SK-N-SH (cell line): ENCODE measurements around the gene NAP1L1. TPM values are rescaled to one million over a fixed set of nuclear protein-coding genes. Genes with fewer than 3 reads are reported as not detected.

Experiments used
- CTCF ChIA-PET: fragments of 300-600, 350-600 bp; formaldehyde crosslinking; extraction: SDS; loops from one replicate; lab custom pipeline; 2021; lab: Yijun Ruan, JAX
- POLR2A ChIA-PET: fragments of 350-600 bp; sonication (Branson Sonifier 250); formaldehyde crosslinking; extraction: SDS; loops from one replicate; lab custom pipeline; 2020; ENCODE audit warnings: antibody characterized with exemption, inconsistent platforms; lab: Yijun Ruan, JAX
- DNase-seq: peaks from one replicate; pipeline ENCODE4 v3.0.0; 2012
- H2AFZ ChIP-seq: fragments of 200-600 bp; sonication (generic); 2 replicates; pipeline ENCODE4 v1.8.1; 2016; ENCODE audit warnings: antibody characterized with exemption, mild to moderate bottlenecking, low read depth
- H3F3A ChIP-seq: fragments of 200-600 bp; sonication (generic); replicated peaks from 2 replicates; pipeline ENCODE3; 2016; ENCODE audit warnings: antibody characterized with exemption, mild to moderate bottlenecking; ENCODE audit not compliant: insufficient read depth
- H3K27ac ChIP-seq, 2 experiments: fragments of 200-500 bp in 1 of 2; fragments of 200-600 bp in 1 of 2; sonication (Bioruptor generic) in 1 of 2; sonication (generic), shearing (Covaris generic) in 1 of 2; 2 replicates each; pipeline versions ENCODE4 v1.5.1 to v1.6.1; 2014 to 2016; ENCODE audit warnings: low read depth in 2 of 2, inconsistent platforms in 1 of 2, low read length in 1 of 2, mild to moderate bottlenecking in 1 of 2, mixed read lengths in 1 of 2
- H3K27me3 ChIP-seq: fragments of 200-600 bp; sonication (generic), shearing (Covaris generic); 2 replicates; pipeline ENCODE4 v1.6.1; 2016; ENCODE audit warnings: mixed run types; ENCODE audit not compliant: insufficient read depth
- H3K36me3 ChIP-seq, 2 experiments: fragments of 200-500 bp in 1 of 2; fragments of 200-600 bp in 1 of 2; sonication (Bioruptor generic) in 1 of 2; sonication (generic) in 1 of 2; replicated peaks in 1 of 2; 2 replicates each; pipeline versions ENCODE3 to v1.5.1; 2014 to 2016; ENCODE audit warnings: low read length in 1 of 2, mild to moderate bottlenecking in 1 of 2; ENCODE audit not compliant: insufficient read depth in 2 of 2, control insufficient read depth in 1 of 2
- H3K4me1 ChIP-seq, 2 experiments: fragments of 200-500 bp in 1 of 2; fragments of 200-600 bp in 1 of 2; sonication (Bioruptor generic) in 1 of 2; sonication (generic), shearing (Covaris generic) in 1 of 2; 2 replicates each; pipeline versions ENCODE4 v1.5.1 to v1.6.1; 2014 to 2016; ENCODE audit warnings: low read depth in 1 of 2, low read length in 1 of 2, mixed run types in 1 of 2; ENCODE audit not compliant: insufficient read depth in 2 of 2, control insufficient read depth in 1 of 2
- H3K4me2 ChIP-seq: fragments of 200-600 bp; sonication (generic), shearing (Covaris generic); 2 replicates; pipeline ENCODE4 v1.6.1; 2017; ENCODE audit warnings: mixed run types
- H3K4me3 ChIP-seq, 2 experiments: fragments of 200-500 bp in 1 of 2; fragments of 200-600 bp in 1 of 2; sonication (Bioruptor generic) in 1 of 2; sonication (generic), shearing (Covaris generic) in 1 of 2; 2 replicates each; pipeline versions ENCODE4 v1.5.1 to v1.8.1; 2014 to 2016; ENCODE audit warnings: low read depth in 2 of 2, inconsistent platforms in 1 of 2, low read length in 1 of 2, mild to moderate bottlenecking in 1 of 2, mixed read lengths in 1 of 2, moderate library complexity in 1 of 2
- H3K79me2 ChIP-seq: fragments of 200-600 bp; sonication (generic); 2 replicates; pipeline ENCODE4 v1.8.1; 2017; ENCODE audit warnings: mild to moderate bottlenecking; ENCODE audit not compliant: insufficient read depth
- H3K9ac ChIP-seq: fragments of 200-600 bp; sonication (generic); 2 replicates; pipeline ENCODE4 v1.6.1; 2017; ENCODE audit warnings: mixed run types
- H3K9me2 ChIP-seq: fragments of 200-600 bp; sonication (generic); 2 replicates; pipeline ENCODE4 v1.6.1; 2017; ENCODE audit warnings: mixed run types
- H3K9me3 ChIP-seq: fragments of 200-600 bp; sonication (generic); 2 replicates; pipeline ENCODE4 v1.6.1; 2017; ENCODE audit warnings: mixed run types, mild to moderate bottlenecking, moderate library complexity
- H4K20me1 ChIP-seq: fragments of 200-600 bp; sonication (generic); 2 replicates; pipeline ENCODE4 v1.6.1; 2017; ENCODE audit warnings: mild to moderate bottlenecking, mixed run types; ENCODE audit not compliant: insufficient read depth
- JUND ChIP-seq: IDR thresholded peaks from 2 replicates; pipeline ENCODE4 v1.4.0; 2012
- NFIC ChIP-seq: IDR thresholded peaks from 2 replicates; pipeline ENCODE4 v1.4.0; 2012; ENCODE audit warnings: borderline replicate concordance
- NRF1 ChIP-seq: IDR thresholded peaks from 2 replicates; pipeline ENCODE4 v1.6.1; 2012; ENCODE audit warnings: low read depth, mild to moderate bottlenecking, low read length
- PBX3 ChIP-seq: IDR thresholded peaks from 2 replicates; pipeline ENCODE4; 2012
- RAD21 ChIP-seq: IDR thresholded peaks from 2 replicates; pipeline ENCODE4 v1.6.1; 2012; ENCODE audit warnings: mild to moderate bottlenecking, low read length
- REST ChIP-seq: IDR thresholded peaks from 2 replicates; pipeline ENCODE4 v1.6.1; 2012; ENCODE audit warnings: mild to moderate bottlenecking, low read depth, low read length, moderate library complexity
- RXRA ChIP-seq: IDR thresholded peaks from 2 replicates; pipeline ENCODE4 v1.4.0; 2012; ENCODE audit warnings: low read depth, mild to moderate bottlenecking, borderline replicate concordance
- SIN3A ChIP-seq: IDR thresholded peaks from 2 replicates; pipeline ENCODE4 v1.6.1; 2012; ENCODE audit warnings: low read depth, mild to moderate bottlenecking, low read length, moderate library complexity, borderline replicate concordance
- TAF1 ChIP-seq: IDR thresholded peaks from 2 replicates; pipeline ENCODE4 v1.6.1; 2012; ENCODE audit warnings: low read depth, mild to moderate bottlenecking, low read length, moderate library complexity, borderline replicate concordance
- TEAD4 ChIP-seq: IDR thresholded peaks from 2 replicates; pipeline ENCODE4 v1.4.0; 2012; ENCODE audit warnings: mild to moderate bottlenecking, borderline replicate concordance; ENCODE audit not compliant: insufficient read depth
- USF2 ChIP-seq: fragments of 150-350 bp; IDR thresholded peaks from 2 replicates; pipeline ENCODE4 v1.6.1; 2017; ENCODE audit warnings: antibody characterized with exemption, low read length, low read depth, borderline replicate concordance
- YY1 ChIP-seq: IDR thresholded peaks from 2 replicates; pipeline ENCODE4 v1.4.0; 2012; ENCODE audit warnings: low read depth, mild to moderate bottlenecking
- ZBTB33 ChIP-seq: IDR thresholded peaks from 2 replicates; pipeline ENCODE4 v1.4.0; 2012; ENCODE audit warnings: low read depth, borderline replicate concordance
- WGBS: methylation state at CpG from one replicate; pipeline ENCODE4 v1.1.6; 2017; ENCODE audit warnings: low lambda C conversion rate; 5-methylcytosine and 5-hydroxymethylcytosine counted together
- polyA plus RNA-seq, 3 experiments: library from polyadenylated mRNA; depleted of rRNA; stranded (reverse); fragments of >200 nt; gene quantifications; 2 replicates each; pipeline ENCODE4 v1.2.3, GENCODE V29; 2012
- TF ChIP-seq, protein P1 (sequence below): fragments of 150-350 bp; IDR thresholded peaks from 2 replicates; pipeline ENCODE4 v1.6.1; 2016; ENCODE audit warnings: mild to moderate bottlenecking, low read depth, low read length
- TF ChIP-seq, protein P2 (sequence below): fragments of 200-600 bp; sonication (generic); IDR thresholded peaks from 2 replicates; pipeline ENCODE4 v1.6.1; 2017; ENCODE audit warnings: antibody characterized with exemption, mild to moderate bottlenecking, moderate library complexity

The NAP1L1 gene
- polyA plus RNA-seq, 1 of the 3 experiments (the other 2 are of a cell fraction), result 197 TPM

DNA sequence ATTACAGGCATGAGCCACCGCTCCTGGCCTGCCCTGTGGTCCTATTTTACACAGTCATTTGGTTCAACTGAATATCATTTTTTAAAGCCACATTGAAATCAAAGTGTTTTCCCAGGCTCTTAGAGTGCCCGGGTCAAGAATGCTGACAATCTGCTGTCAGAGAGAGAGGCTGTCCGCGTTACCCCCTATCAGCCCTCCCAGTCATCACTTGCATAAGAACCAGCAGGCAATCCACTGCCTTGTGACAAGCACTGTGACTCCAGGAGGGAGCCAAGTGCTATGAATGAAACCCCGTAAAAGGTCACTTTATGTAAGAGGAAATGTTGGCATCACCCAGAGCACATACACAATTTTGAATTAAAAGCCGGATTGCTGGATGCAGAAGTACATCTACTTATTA lies 66.4 kb downstream of the NAP1L1 start:
- Histone ChIP-seq H2AFZ (no peak overlapping the region), H3K9me3 (no peaks in the 10 kb centered on the region), H3F3A (peaks cover 30% of the 10 kb centered on the region), H3K36me3 (no peaks in the 10 kb centered on the region), H3K79me2 (no peaks in the 10 kb centered on the region), H3K4me2 (no peak overlapping the region), H4K20me1 (no peaks in the 10 kb centered on the region), H3K4me1 (peaks cover 6 to 18% of the 10 kb centered on the region in 2 experiments; a peak in 3 of 4 replicates), H3K9ac (no peak overlapping the region), H3K9me2 (no peaks in the 10 kb centered on the region), H3K27ac (peak overlapping the region in 1 of 2 experiments; percentile 29; a peak in 1 of 4 replicates), H3K27me3 (no peaks in the 10 kb centered on the region), H3K4me3 (no peak overlapping the region)
- POLR2A ChIA-PET, result no interaction called here
- TF ChIP-seq NFIC, result no peak
- TF ChIP-seq REST, result no peak
- no peak for TF ChIP-seq RXRA
- no peak for TF ChIP-seq SIN3A
- TF ChIP-seq ZBTB33, result no peak
- no peak for TF ChIP-seq NRF1
- no peak for TF ChIP-seq RAD21
- WGBS, result 60% methylated on average over 6 of the region's 6 CpGs
- CTCF ChIA-PET, result interaction anchor here (1.0 kb wide), 1 partner anchor 179 kb away, joined by 3 read pairs; no protein-coding TSS in a partner anchor
- DNase-seq, result no peak

DNA sequence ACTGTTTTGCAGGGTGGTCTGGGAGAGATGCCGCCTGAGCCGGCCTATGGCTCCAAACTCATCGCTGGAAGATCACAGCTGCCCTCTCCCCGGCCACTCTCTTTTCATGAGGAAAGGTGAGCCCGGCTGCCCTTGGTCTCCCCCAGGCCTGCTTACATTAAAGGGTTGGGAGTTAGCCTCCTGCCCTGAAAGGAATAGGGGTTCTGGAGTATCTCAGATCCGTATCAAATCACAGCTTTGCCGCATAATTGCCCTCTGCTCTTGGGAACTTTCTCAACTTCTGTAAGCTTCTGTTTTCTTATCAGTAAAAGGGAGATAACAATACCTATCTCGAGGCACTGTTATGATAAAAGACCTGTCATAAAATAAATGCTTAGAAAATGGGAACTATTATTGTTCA lies 70.5 kb downstream of the NAP1L1 start:
- Histone ChIP-seq H3K9me3 (no peaks in the 10 kb centered on the region), H3K4me1 (peaks cover 11 to 18% of the 10 kb centered on the region in 2 experiments; a peak in 3 of 4 replicates), H3K27me3 (no peaks in the 10 kb centered on the region), H3K79me2 (no peaks in the 10 kb centered on the region), H3K36me3 (no peaks in the 10 kb centered on the region), H2AFZ (no peak overlapping the region), H3K9ac (no peak overlapping the region), H4K20me1 (no peaks in the 10 kb centered on the region), H3K9me2 (no peaks in the 10 kb centered on the region), H3F3A (peaks cover 3% of the 10 kb centered on the region), H3K4me3 (no peak overlapping the region), H3K4me2 (no peak overlapping the region), H3K27ac (no peak overlapping the region; a peak in 1 of 4 replicates)
- ChIA-PET CTCF (interaction anchor here (1.0 to 2.3 kb wide), 7 partner anchors 11 to 487 kb away, joined by 3 to 9 read pairs (median 4); no protein-coding TSS in a partner anchor), POLR2A (interaction anchor here (1.7 kb wide), 1 partner anchor 11 kb away, joined by 7 read pairs; no protein-coding TSS in a partner anchor)
- DNase-seq, result peak; percentile 80
- WGBS, result 71% methylated on average over 8 of the region's 8 CpGs
- no peak for TF ChIP-seq TEAD4
- no peak for TF ChIP-seq PBX3
- TF ChIP-seq NRF1, result no peak
- TF ChIP-seq, protein P1, sequence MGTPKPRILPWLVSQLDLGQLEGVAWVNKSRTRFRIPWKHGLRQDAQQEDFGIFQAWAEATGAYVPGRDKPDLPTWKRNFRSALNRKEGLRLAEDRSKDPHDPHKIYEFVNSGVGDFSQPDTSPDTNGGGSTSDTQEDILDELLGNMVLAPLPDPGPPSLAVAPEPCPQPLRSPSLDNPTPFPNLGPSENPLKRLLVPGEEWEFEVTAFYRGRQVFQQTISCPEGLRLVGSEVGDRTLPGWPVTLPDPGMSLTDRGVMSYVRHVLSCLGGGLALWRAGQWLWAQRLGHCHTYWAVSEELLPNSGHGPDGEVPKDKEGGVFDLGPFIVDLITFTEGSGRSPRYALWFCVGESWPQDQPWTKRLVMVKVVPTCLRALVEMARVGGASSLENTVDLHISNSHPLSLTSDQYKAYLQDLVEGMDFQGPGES, result no peak
- no peak for TF ChIP-seq YY1
- TF ChIP-seq NFIC, result no peak
- TF ChIP-seq JUND, result no peak
- TF ChIP-seq, protein P2, sequence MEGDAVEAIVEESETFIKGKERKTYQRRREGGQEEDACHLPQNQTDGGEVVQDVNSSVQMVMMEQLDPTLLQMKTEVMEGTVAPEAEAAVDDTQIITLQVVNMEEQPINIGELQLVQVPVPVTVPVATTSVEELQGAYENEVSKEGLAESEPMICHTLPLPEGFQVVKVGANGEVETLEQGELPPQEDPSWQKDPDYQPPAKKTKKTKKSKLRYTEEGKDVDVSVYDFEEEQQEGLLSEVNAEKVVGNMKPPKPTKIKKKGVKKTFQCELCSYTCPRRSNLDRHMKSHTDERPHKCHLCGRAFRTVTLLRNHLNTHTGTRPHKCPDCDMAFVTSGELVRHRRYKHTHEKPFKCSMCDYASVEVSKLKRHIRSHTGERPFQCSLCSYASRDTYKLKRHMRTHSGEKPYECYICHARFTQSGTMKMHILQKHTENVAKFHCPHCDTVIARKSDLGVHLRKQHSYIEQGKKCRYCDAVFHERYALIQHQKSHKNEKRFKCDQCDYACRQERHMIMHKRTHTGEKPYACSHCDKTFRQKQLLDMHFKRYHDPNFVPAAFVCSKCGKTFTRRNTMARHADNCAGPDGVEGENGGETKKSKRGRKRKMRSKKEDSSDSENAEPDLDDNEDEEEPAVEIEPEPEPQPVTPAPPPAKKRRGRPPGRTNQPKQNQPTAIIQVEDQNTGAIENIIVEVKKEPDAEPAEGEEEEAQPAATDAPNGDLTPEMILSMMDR, result no peak
- TF ChIP-seq USF2, result no peak
- no peak for TF ChIP-seq TAF1
